ENCODE results near the gene LNPK.

LNPK gene

GRCh38 chr2:175950512-175950911 lies 51.6 kb downstream of the LNPK start:
- TF ChIP-seq CEBPB (IDR thresholded peaks at IDR 0.05), result no peak

- TF ChIP-seq TEAD4 (IDR thresholded peaks at IDR 0.05), result no peak
- TF ChIP-seq ZBTB7A (IDR thresholded peaks at IDR 0.05; ENCODE audit: low read depth), result no peak
- no peak for TF ChIP-seq YY1 (IDR thresholded peaks at IDR 0.05; ENCODE audit: low read depth)
- no peak for TF ChIP-seq FOXM1 (IDR thresholded peaks at IDR 0.05; ENCODE audit: borderline replicate concordance, low read depth)
- TF ChIP-seq REST (IDR thresholded peaks at IDR 0.05; ENCODE audit: low read depth), result no peak
- no peak for TF ChIP-seq CREB1 (IDR thresholded peaks at IDR 0.05; ENCODE audit: low read depth)
- no peak for TF ChIP-seq RAD21 (IDR thresholded peaks at IDR 0.05; ENCODE audit: low read depth)
- no peak for TF ChIP-seq TAF1 (IDR thresholded peaks at IDR 0.05; ENCODE audit: low read depth)
- no peak for TF ChIP-seq EGR1 (IDR thresholded peaks at IDR 0.05)
- TF ChIP-seq CEBPB (IDR thresholded peaks at IDR 0.05), result no peak
- no peak for TF ChIP-seq TCF12 (IDR thresholded peaks at IDR 0.05; ENCODE audit: low read depth)
- no peak for TF ChIP-seq NFIC (IDR thresholded peaks at IDR 0.05)
- no peak for TF ChIP-seq EP300 (IDR thresholded peaks at IDR 0.05; ENCODE audit: borderline replicate concordance)
- no peak for TF ChIP-seq USF1 (IDR thresholded peaks at IDR 0.05)
- no peak for TF ChIP-seq MAX (IDR thresholded peaks at IDR 0.05)
Measured at GRCh38 chr2:175948191-175948590, 53.9 kb downstream of the LNPK start.

GRCh38 chr2:175947073-175947472 lies 55.0 kb downstream of the LNPK start:
- TF ChIP-seq RAD21 (IDR thresholded peaks at IDR 0.05; ENCODE audit: low read depth) (no peak), NFIC (IDR thresholded peaks at IDR 0.05) (no peak), REST (IDR thresholded peaks at IDR 0.05; ENCODE audit: low read depth) (no peak), ZBTB7A (IDR thresholded peaks at IDR 0.05; ENCODE audit: low read depth) (no peak), EP300 (IDR thresholded peaks at IDR 0.05; ENCODE audit: borderline replicate concordance) (no peak), TAF1 (IDR thresholded peaks at IDR 0.05; ENCODE audit: low read depth) (no peak)

- no peak for TF ChIP-seq USF1 (IDR thresholded peaks at IDR 0.05)
- no peak for TF ChIP-seq TEAD4 (IDR thresholded peaks at IDR 0.05)
- TF ChIP-seq EP300 (IDR thresholded peaks at IDR 0.05; ENCODE audit: borderline replicate concordance), result no peak
- no peak for TF ChIP-seq ZBTB7A (IDR thresholded peaks at IDR 0.05; ENCODE audit: low read depth)
- TF ChIP-seq REST (IDR thresholded peaks at IDR 0.05; ENCODE audit: low read depth), result no peak
- no peak for TF ChIP-seq TCF12 (IDR thresholded peaks at IDR 0.05; ENCODE audit: low read depth)
- TF ChIP-seq CEBPB (IDR thresholded peaks at IDR 0.05), result no peak
- TF ChIP-seq FOXM1 (IDR thresholded peaks at IDR 0.05; ENCODE audit: borderline replicate concordance, low read depth), result no peak
- no peak for TF ChIP-seq NFIC (IDR thresholded peaks at IDR 0.05)
- no peak for TF ChIP-seq EGR1 (IDR thresholded peaks at IDR 0.05)
Measured at GRCh38 chr2:175941699-175942098, 60.4 kb downstream of the LNPK start.

- TF ChIP-seq USF1 (IDR thresholded peaks at IDR 0.05), result no peak
Measured at GRCh38 chr2:175937216-175937615, 64.9 kb downstream of the LNPK start.
